GM21619 (cell line): ENCODE results near the gene SFI1.
A peak's percentile ranks its signal among the peaks of the same experiment; 100 is the strongest.
"Not testable (repeated sequence)": the region's sequence is repeated elsewhere in the genome, so short reads cannot be mapped to it uniquely, and the experiment has no call there.

ENCODE experiments used
- ATAC-seq: cut with Tn5 transposase; IDR thresholded peaks from one replicate; pipeline ENCODE4 v1.9.1; 2021; ENCODE audit not compliant: unreplicated experiment

SFI1 gene

GRCh38 chr22:31490496-31490925, 5.8 kb upstream of the SFI1 start:
- peak; percentile 61 for ATAC-seq

GRCh38 chr22:31491218-31491962, 4.9 kb upstream of the SFI1 start:
- ATAC-seq, result no peak

GRCh38 chr22:31492151-31492550, 4.2 kb upstream of the SFI1 start:
- ATAC-seq, result no peak

- ATAC-seq, result not testable (repeated sequence)
These were observed 3.0 kb upstream of the SFI1 start for GRCh38 chr22:31493355-31493754.

- no peak for ATAC-seq
These were observed 993 bp upstream of the SFI1 start for GRCh38 chr22:31495343-31495742.

GRCh38 chr22:31496735-31497146, 405 bp downstream of the SFI1 start:
- no peak for ATAC-seq

- no peak for ATAC-seq
These were observed 1.0 kb downstream of the SFI1 start for GRCh38 chr22:31497148-31497938.

GRCh38 chr22:31501738-31502137, 5.4 kb downstream of the SFI1 start:
- ATAC-seq, result no peak

GRCh38 chr22:31503211-31503964, 7.1 kb downstream of the SFI1 start:
- ATAC-seq, result no peak

GRCh38 chr22:31504282-31504681, 7.9 kb downstream of the SFI1 start:
- ATAC-seq, result no peak

GRCh38 chr22:31507517-31507916, 11.2 kb downstream of the SFI1 start:
- ATAC-seq, result not testable (repeated sequence)

- ATAC-seq, result no peak
These were observed 12.2 kb downstream of the SFI1 start for GRCh38 chr22:31508536-31508935.

GRCh38 chr22:31509061-31509762, 12.9 kb downstream of the SFI1 start:
- no peak for ATAC-seq

GRCh38 chr22:31520051-31520450, 23.7 kb downstream of the SFI1 start:
- no peak for ATAC-seq

- ATAC-seq, result not testable (repeated sequence)
These were observed 27.8 kb downstream of the SFI1 start for GRCh38 chr22:31524132-31524531.

- ATAC-seq, result no peak
These were observed 29.9 kb downstream of the SFI1 start for GRCh38 chr22:31526270-31526669.

GRCh38 chr22:31530823-31531195, 34.5 kb downstream of the SFI1 start:
- no peak for ATAC-seq

GRCh38 chr22:31532060-31532459, 35.7 kb downstream of the SFI1 start:
- no peak for ATAC-seq

GRCh38 chr22:31533374-31533773, 37.0 kb downstream of the SFI1 start:
- ATAC-seq, result no peak

- ATAC-seq, result peak; percentile 47
These were observed 40.7 kb downstream of the SFI1 start for GRCh38 chr22:31537019-31537535.

- ATAC-seq, result no peak
These were observed 42.5 kb downstream of the SFI1 start for GRCh38 chr22:31538815-31539214.
